GM23338 (cell line): Measurements from ENCODE around the gene MCCC1.

Experiments
- EZH2phosphoT487 ChIP-seq: fragments of 200-600 bp; sonication (generic); IDR thresholded peaks from one replicate; pipeline ENCODE4 v1.8.1; 2018; ENCODE audit warnings: antibody characterized with exemption; ENCODE audit not compliant: unreplicated experiment
- TF ChIP-seq, protein P1 (sequence below), 2 experiments: fragments of 200-600 bp in 1 of 2; sonication (generic) in 1 of 2; conservative IDR thresholded peaks; 2 replicates each; pipeline versions ENCODE4 v1.5.1 to v1.6.1; 2016 to 2017; ENCODE audit warnings: antibody characterized with exemption in 2 of 2, low read depth in 2 of 2, mild to moderate bottlenecking in 2 of 2, moderate library complexity in 1 of 2
- TF ChIP-seq, protein P2 (sequence below): IDR thresholded peaks from one replicate; pipeline ENCODE4 v1.6.1; 2018; ENCODE audit warnings: antibody characterized with exemption; ENCODE audit not compliant: unreplicated experiment

DNA sequence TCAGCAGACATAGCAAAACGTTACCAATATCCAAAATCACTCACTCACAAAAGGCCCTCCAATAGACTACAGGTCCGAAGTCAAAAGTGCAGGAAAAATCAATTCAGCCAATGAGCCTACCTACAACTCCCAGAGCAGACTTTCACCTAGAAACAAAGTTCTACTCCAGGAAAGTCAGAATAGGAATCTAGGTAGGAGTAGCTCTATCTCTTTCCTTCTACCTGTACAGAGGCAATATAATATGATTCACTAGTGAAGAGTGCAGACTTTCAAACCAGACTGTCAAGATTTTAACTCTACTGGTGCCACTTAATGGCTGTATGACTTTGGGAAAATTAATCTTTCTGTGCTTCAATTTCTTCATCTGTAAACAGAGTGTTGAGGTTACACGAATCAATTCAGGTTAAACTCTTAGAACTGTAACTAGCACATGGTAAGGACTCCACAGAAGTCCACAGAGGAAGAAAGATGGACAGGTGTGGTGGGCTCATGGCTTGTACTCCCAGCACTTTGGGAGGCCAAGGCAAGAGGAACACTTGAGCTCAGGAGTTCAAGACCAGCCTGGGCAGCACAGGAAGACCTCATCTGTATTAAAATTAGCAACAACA lies 128.4 kb downstream of the MCCC1 start:
- TF ChIP-seq, protein P1, sequence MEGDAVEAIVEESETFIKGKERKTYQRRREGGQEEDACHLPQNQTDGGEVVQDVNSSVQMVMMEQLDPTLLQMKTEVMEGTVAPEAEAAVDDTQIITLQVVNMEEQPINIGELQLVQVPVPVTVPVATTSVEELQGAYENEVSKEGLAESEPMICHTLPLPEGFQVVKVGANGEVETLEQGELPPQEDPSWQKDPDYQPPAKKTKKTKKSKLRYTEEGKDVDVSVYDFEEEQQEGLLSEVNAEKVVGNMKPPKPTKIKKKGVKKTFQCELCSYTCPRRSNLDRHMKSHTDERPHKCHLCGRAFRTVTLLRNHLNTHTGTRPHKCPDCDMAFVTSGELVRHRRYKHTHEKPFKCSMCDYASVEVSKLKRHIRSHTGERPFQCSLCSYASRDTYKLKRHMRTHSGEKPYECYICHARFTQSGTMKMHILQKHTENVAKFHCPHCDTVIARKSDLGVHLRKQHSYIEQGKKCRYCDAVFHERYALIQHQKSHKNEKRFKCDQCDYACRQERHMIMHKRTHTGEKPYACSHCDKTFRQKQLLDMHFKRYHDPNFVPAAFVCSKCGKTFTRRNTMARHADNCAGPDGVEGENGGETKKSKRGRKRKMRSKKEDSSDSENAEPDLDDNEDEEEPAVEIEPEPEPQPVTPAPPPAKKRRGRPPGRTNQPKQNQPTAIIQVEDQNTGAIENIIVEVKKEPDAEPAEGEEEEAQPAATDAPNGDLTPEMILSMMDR (conservative IDR thresholded peaks at IDR 0.05; ENCODE audit: low read depth in 2 of 2), result no peak
- TF ChIP-seq EZH2phosphoT487, result no peak
- TF ChIP-seq, protein P2, sequence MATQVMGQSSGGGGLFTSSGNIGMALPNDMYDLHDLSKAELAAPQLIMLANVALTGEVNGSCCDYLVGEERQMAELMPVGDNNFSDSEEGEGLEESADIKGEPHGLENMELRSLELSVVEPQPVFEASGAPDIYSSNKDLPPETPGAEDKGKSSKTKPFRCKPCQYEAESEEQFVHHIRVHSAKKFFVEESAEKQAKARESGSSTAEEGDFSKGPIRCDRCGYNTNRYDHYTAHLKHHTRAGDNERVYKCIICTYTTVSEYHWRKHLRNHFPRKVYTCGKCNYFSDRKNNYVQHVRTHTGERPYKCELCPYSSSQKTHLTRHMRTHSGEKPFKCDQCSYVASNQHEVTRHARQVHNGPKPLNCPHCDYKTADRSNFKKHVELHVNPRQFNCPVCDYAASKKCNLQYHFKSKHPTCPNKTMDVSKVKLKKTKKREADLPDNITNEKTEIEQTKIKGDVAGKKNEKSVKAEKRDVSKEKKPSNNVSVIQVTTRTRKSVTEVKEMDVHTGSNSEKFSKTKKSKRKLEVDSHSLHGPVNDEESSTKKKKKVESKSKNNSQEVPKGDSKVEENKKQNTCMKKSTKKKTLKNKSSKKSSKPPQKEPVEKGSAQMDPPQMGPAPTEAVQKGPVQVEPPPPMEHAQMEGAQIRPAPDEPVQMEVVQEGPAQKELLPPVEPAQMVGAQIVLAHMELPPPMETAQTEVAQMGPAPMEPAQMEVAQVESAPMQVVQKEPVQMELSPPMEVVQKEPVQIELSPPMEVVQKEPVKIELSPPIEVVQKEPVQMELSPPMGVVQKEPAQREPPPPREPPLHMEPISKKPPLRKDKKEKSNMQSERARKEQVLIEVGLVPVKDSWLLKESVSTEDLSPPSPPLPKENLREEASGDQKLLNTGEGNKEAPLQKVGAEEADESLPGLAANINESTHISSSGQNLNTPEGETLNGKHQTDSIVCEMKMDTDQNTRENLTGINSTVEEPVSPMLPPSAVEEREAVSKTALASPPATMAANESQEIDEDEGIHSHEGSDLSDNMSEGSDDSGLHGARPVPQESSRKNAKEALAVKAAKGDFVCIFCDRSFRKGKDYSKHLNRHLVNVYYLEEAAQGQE, result no peak
